Gastrocnemius medialis (tissue), 4 donors: ENCODE results near the gene FSTL1.

ENCODE experiments used
- CTCF ChIP-seq, 5 experiments: fragments of 450-650 bp in 3 of 5; fragments of 200-600 bp in 2 of 5; sonication (generic) in 2 of 5; IDR thresholded peaks in 4 of 5; conservative IDR thresholded peaks in 1 of 5; 1 replicate in 4 of 5; 2 replicates in 1 of 5; pipeline ENCODE4 v1.5.1; 2016 to 2019; ENCODE audit warnings: antibody characterized with exemption in 5 of 5, mild to moderate bottlenecking in 3 of 5, moderate library complexity in 3 of 5
- POLR2A ChIP-seq, 2 donors: fragments of 450-650 bp; IDR thresholded peaks; one replicate each; pipeline ENCODE4 v1.6.1; 2017; ENCODE audit warnings: antibody characterized with exemption in 2 of 2, mild to moderate bottlenecking in 2 of 2, moderate library complexity in 2 of 2

GRCh38 chr3:120435621-120436020 lies 15.2 kb downstream of the FSTL1 start:
- TF ChIP-seq CTCF (IDR thresholded peaks at IDR 0.05 in 4 of 5, conservative IDR thresholded peaks at IDR 0.05 in 1 of 5), result no peak
- TF ChIP-seq POLR2A (IDR thresholded peaks at IDR 0.05), result no peak
